ENCODE measurements around the gene TMEM208. TPM values are rescaled to one million over a fixed set of nuclear protein-coding genes. Genes with fewer than 3 reads are reported as not detected.

The TMEM208 gene
- total and polyA plus RNA-seq, 2 of the 13 experiments (the other 11 are each of a cell fraction or from before 2014, with no cell fraction given), result 58.8 to 72.9 TPM

GRCh38 chr16:67177743-67178699, 48.9 kb upstream of the TMEM208 start (continued):
- TF ChIP-seq ZBTB40 (IDR thresholded peaks at IDR 0.05) (no peak), ZBTB40 (CRISPR knock-in tag; IDR thresholded peaks at IDR 0.05) (peak; percentile 33; the same call in 1 of the 2 replicates), ZNF788 (CRISPR knock-in tag; IDR thresholded peaks at IDR 0.05; ENCODE audit: borderline replicate concordance) (peak; percentile 89), ZKSCAN5 (CRISPR knock-in tag; IDR thresholded peaks at IDR 0.05) (no peak), PPARG (CRISPR knock-in tag; conservative IDR thresholded peaks at IDR 0.05) (0 out of 2 replicates have a peak, but pooled peaks have one; percentile 40), CEBPB (IDR thresholded peaks at IDR 0.05; ENCODE audit: borderline replicate concordance, low read depth, low read length) (no peak), ATAD3A (CRISPR knock-in tag; IDR thresholded peaks at IDR 0.05) (no peak), PRDM4 (CRISPR knock-in tag; IDR thresholded peaks at IDR 0.05; ENCODE audit: borderline replicate concordance) (no peak), TEF (CRISPR knock-in tag; IDR thresholded peaks at IDR 0.05) (no peak), AGO1 (IDR thresholded peaks at IDR 0.05; ENCODE audit: low read depth, low read length, poor library complexity, severe bottlenecking) (peak; percentile 88), MXD4 (CRISPR knock-in tag; IDR thresholded peaks at IDR 0.05) (peak; percentile 55; the same call in 1 of the 2 replicates), TARDBP (CRISPR knock-in tag; IDR thresholded peaks at IDR 0.05) (peak; percentile 53; the same call in 1 of the 2 replicates), AGO2 (optimal IDR thresholded peaks at IDR 0.05; ENCODE audit: low read depth, low read length) (peak; percentile 73), HOMEZ (CRISPR knock-in tag; IDR thresholded peaks at IDR 0.05; ENCODE audit: low read depth) (no peak)

Data from HepG2 (cell line).